ENCODE measurements around the gene C1orf56.

Gene C1orf56

DNA sequence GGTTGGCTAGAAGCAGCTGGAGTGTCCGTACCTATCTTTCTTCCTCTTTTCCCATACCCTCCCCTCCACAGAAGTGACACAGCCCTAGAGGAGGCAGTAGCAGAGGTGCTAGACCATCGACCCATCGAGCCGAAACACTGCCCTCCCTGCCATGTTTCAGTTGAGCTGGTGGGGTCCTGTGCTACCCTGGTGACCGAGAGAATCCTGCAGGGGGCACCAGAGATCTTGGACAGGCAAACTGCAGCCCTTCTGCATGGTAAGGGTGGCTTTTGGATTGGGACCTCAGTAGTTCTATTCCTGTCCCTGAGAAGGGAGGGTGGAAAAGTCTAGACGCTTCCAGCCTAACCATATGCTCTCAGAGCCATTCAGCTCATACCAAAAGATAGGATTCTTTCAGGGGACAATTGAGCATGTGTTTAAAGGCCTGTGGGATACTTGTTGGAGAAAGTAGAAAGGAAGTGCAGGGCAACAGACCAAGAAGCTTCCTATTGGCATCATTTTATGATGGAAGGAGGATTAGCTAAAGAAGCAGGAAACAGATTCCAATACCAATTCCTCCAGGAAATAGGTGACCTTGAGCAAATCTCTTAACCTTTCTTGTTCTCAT is 22.9 kb upstream of the C1orf56 start:
- peak; percentile 65 to 75 (median 74) for DNase-seq (ENCODE audit: low read depth in 3 of 3, low spot score in 1 of 3)

DNA sequence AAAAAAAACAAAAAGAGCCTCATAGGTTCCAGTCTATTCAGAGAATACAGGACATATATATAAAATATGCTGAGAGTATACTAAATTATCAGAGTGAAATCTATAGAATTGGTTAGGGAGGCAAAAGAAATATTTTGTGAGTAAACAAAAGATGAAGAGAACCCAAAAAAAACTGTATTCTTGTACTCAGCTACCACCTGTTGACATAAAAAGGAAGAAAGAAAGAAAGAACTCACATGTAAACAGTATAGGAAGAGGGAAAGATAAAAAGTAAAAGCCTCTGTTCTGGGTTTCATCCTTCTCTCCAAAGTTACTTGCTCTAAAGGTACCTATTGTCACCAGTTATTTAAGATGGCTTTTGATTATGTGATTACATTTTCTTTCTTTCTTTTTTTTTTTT is 21.1 kb upstream of the C1orf56 start:
- DNase-seq (ENCODE audit: low read depth in 3 of 3, low spot score in 1 of 3): no peak

DNA sequence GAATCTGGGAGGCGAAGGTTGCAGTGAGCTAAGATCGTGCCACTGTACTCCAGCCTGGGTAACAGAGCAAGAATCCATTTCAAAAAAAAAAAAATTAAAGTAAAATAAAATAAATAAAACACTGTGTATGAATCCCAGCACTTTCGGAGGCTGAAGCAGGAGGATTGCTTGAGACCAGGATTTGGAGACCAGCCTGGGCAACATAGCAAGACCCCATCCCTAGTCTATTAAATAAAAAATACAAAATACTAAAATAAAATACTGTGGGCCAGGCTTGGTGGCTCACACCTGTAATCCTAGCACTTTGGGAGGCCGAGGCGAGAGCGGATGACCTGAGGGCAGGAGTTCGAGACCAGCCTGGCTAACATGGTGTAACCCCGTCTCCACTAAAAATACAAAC is 15.4 kb upstream of the C1orf56 start:
- no peak for DNase-seq (ENCODE audit: low read depth in 3 of 3, low spot score in 1 of 3)

- DNase-seq (ENCODE audit: low read depth in 3 of 3, low spot score in 1 of 3): no peak
Measured at GRCh38 chr1:151035167-151035566, 12.4 kb upstream of the C1orf56 start.

DNA sequence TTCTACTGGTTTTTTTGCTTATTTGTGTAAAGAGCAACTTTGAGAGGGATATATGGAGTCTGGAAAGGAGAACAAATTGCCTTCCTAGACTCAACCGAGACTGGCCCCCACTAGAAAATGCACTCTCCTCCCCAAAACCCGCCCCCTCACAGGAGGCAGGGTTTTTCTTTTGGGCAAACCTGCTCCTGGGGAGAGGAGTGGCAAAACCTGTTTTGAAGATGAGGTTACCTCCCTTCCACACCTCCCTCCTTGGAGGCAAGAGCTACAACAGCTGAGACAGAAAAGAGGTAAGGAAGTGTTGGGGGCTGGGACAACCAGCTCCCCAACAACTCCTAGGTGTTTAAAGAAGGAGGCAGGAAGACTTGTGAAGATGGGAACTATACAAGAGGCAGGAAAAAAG is 11.2 kb upstream of the C1orf56 start, which contains the start of gene BNIPL:
Gene BNIPL, plus strand, starts transcription at position 231 of the 400 bp plus-strand sequence. Its CDS starts 140 bp downstream, at position 371.
- DNase-seq (ENCODE audit: low read depth in 3 of 3, low spot score in 1 of 3): no peak

- no peak for DNase-seq (ENCODE audit: low read depth in 3 of 3, low spot score in 1 of 3)
Measured at GRCh38 chr1:151037032-151037431, 10.5 kb upstream of the C1orf56 start.

DNA sequence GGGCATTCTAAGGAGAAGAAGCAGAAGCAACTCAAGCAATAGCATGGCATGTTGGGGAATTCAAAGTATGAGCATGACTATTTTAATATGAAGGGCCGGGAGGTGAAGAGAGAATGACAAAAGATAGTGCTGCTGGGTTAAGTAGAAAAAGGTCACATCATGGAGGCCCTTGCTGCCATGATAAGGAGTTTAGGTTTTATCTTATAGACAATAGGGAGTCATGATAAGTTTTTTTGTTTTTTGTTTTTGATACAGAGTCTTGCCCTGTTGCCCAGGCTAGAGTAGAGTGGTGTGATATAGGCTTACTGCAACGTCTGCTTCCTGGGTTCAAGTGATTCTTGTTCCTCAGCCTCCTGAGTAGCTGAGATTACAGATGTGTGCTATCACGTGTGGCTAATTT is 8.0 kb upstream of the C1orf56 start:
- no peak for DNase-seq (ENCODE audit: low read depth in 3 of 3, low spot score in 1 of 3)

GRCh38 chr1:151043163-151043562 is 4.4 kb upstream of the C1orf56 start:
- DNase-seq (ENCODE audit: low read depth in 3 of 3, low spot score in 1 of 3): no peak

DNA sequence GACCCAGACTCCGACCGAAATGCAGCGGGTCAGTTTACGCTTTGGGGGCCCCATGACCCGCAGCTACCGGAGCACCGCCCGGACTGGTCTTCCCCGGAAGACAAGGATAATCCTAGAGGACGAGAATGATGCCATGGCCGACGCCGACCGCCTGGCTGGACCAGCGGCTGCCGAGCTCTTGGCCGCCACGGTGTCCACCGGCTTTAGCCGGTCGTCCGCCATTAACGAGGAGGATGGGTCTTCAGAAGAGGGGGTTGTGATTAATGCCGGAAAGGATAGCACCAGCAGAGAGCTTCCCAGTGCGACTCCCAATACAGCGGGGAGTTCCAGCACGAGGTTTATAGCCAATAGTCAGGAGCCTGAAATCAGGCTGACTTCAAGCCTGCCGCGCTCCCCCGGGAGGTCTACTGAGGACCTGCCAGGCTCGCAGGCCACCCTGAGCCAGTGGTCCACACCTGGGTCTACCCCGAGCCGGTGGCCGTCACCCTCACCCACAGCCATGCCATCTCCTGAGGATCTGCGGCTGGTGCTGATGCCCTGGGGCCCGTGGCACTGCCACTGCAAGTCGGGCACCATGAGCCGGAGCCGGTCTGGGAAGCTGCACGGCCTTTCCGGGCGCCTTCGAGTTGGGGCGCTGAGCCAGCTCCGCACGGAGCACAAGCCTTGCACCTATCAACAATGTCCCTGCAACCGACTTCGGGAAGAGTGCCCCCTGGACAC is 534 bp downstream of the C1orf56 start:
- DNase-seq (ENCODE audit: low read depth in 3 of 3, low spot score in 1 of 3): peak in 1 of 3 donors; percentile 34

- no peak for DNase-seq (ENCODE audit: low read depth in 3 of 3, low spot score in 1 of 3)
Measured at GRCh38 chr1:151048645-151049032, 1.1 kb downstream of the C1orf56 start.

DNA sequence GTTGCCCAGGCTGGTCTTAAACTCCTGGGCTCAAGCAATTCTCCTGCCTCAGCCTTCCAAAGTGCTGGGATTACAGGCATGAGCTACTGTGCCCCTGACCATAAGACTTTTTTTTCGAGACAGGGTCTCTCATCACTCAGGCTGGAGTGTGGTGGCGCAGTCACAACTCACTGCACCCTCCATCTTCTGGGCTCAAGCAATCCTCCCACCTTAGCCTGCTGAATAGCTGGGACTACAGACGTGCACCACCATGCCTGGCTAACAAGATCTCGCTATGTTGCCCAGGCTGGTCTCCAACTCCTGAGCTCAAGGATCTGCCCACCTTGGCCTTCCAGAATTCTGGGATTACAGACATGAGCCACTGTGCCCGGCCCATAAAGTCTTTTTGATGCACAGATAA is 1.9 kb downstream of the C1orf56 start:
- DNase-seq (ENCODE audit: low read depth in 3 of 3, low spot score in 1 of 3): no peak

GRCh38 chr1:151050051-151050688 is 2.6 kb downstream of the C1orf56 start:
- DNase-seq (ENCODE audit: low read depth in 3 of 3, low spot score in 1 of 3): no peak

DNA sequence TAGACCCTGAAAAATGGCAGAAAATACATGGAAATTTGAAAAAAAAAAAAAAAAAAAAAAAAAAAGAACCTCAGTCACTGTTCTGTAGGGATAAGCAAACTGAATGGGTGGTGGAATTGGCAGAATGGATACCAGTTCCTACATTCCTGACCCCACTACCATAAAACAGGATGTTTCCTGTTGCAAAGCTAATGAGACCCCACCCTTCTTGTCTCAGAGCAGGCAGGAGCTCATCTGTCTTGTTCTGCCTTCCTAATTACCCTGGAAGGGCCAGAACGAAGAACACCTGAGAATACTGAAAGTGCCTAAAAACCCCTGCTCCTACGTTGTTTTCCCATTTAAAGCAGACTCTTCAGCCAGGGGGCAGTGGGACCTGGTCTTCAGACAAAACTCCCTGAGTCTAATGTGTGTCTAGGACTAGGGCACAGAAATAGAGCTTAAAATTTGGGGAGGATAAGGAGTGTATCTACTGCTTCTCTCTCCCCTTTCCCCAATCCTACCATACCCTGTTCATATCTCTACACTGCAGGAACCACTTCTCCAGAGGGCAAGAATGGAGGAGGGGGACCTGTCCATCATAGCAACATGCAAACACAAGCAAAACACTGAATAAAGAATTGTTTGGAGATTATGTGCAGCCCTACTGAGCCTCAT is 3.9 kb downstream of the C1orf56 start:
- DNase-seq (ENCODE audit: low read depth in 3 of 3, low spot score in 1 of 3): no peak

DNA sequence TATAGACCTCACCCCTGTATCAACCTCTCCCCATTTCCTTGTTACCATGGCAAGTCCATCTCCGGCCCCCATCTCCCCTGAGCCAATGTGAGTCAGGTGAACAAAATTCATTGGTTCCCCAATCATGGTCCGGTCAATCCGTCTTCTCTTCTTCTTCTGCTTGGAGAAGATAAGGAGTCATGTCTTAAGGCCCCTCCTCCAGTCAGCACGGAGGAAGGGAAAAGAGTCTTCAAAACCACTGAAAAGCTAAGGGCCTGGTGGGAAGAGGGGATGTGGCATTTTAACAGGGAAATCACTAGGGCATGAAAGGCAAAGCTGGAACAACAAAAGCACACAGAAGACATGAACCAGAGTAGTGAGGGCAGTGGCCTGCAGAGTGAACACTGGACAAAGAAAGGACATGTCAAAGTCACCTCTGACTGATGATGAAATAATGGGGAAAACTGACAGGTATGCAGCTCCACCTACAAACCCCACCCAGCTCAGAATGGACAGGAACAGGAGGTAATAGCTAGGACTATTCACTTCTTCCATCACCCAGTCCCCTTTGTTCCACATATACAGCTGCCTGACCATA is 7.5 kb downstream of the C1orf56 start:
- no peak for DNase-seq (ENCODE audit: low read depth in 3 of 3, low spot score in 1 of 3)

DNA sequence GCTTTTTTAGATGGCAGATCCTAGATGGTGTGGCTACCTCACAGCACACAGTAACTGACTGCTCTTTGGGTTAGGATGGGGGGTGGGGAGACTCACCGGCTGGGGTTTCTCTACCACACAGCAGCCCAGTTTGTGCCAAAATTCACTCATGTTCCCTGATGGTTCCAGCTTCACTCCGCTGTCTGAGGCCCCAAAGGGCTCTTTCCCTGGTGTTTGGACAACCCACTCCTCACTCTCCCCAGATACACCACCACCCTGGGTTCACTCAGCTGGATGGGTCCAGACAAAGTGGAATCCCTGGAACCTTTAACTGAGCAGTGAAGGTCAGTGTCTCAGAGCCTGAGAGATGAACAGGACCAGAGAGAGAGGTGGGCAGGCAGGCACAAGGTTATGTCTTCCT is 8.0 kb downstream of the C1orf56 start:
- DNase-seq (ENCODE audit: low read depth in 3 of 3, low spot score in 1 of 3): no peak

DNA sequence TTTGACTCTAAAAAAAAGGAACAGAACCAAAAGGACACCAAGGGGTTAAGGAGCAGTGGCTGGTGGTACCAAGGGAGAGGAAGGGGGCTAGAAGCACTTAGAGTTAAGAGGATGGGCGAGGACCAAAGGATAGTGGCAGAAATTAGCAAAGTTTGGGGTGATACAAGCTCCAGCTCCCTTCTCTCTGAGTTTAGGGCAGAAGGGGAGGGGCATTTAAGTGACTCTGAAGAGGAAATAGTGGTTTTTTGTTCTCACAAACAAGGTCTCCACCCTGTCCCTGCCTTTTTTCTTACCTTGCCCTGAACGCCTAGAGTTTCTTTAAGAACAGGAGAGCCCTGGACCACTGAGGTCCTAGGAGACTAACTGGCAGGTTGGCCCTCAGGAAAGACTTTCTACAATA is 8.6 kb downstream of the C1orf56 start:
- DNase-seq (ENCODE audit: low read depth in 3 of 3, low spot score in 1 of 3): no peak

GRCh38 chr1:151058692-151059091 is 11.1 kb downstream of the C1orf56 start:
- DNase-seq (ENCODE audit: low read depth in 3 of 3, low spot score in 1 of 3): no peak

DNA sequence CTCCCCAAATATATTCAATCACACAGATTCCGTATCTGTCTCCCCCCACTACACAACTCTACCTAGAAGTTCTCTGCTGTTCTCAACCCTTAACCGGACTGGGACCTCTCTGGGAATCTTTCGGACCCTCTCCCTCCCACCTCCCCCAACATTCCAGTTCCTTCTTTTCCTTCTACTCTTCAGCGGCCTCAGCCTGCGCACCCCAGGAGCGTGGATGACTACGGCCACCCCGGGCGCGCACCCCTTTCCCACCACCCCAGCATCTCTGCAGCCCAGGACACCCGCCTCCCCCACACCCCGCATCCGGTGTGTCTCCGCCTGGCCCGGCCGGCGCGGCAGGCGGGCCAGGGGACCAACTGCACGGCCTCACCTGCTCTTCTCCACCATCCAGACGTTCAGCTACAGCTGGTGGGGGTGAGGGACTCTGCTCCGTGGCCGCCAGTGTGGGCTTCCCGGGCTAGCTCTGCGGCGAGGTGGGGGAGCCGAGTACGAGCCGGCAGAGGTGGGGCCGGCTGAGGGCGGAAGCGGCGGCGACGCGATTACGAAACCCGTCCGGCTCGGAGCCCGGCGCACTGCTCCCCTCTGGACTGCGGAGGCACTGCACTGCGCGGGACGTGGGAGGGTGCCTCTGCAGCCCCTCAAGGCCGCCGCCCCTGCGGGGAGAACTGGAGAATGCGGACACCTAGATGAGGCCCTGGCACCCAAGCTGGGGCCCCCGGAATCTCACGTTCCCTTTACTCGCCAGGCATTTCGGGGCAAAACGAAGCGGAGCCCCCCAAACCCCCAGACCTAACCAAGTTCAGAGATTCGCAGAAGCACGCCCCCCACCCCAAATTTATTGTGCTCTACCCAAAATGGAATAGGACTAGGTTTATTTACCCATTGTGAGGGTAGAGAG is 11.8 kb downstream of the C1orf56 start, which contains the start of gene CDC42SE1:
Gene CDC42SE1, minus strand, starts transcription at position 514 of the 898 bp plus-strand sequence. CDS start 3,892 bp downstream, outside the sequence.
- peak; percentile 62 to 68 (median 67) for DNase-seq (ENCODE audit: low read depth in 3 of 3, low spot score in 1 of 3)

DNA sequence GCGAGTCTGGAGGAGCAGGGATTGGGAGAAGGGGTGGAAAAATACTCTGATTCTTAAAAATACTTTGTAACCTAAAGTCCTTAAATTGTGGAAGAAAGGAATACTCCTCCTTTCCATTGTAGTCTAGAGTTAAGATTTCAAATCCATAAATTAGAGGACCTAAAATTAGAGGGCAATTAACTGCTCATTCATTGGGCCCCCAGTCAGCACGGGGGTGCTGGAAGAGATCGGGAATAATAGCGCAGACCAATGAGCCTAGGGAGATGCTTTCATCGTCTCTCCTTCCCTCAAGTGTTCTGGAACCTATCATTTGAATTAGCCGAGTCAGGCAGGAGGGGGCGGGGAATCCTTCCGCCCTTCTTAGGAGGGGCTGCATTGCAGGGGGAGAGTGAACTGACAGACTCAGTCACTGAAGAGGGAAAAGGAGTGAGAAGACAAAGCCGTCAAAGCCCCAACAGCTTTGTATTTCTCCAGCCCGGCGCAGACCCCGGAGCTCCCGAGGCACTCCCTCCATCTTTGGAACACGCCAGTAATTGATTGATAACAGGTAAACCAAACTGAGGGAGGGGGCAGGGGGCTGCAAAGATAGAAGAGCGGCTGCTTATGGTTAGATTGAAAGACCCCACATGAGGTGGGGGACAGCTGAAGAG is 12.6 kb downstream of the C1orf56 start, which contains the start of gene MLLT11:
Gene MLLT11, plus strand, starts transcription at position 391 of the 650 bp plus-strand sequence. CDS start 6,828 bp downstream, outside the sequence.
- DNase-seq (ENCODE audit: low read depth in 3 of 3, low spot score in 1 of 3): no peak

All from stimulated activated CD4-positive, alpha-beta T cell treated with anti-CD3 and anti-CD28 coated beads, TNF-alpha, amount 100 ng/mL, for 1 hour (primary cell).